ENCODE results near the gene ERC1. TPM values are rescaled to one million over a fixed set of nuclear protein-coding genes. Genes with fewer than 3 reads are reported as not detected.

Gene ERC1
- total RNA-seq, 1 experiment from 2014 or later, result 31.5 TPM

GRCh38 chr12:1102115-1102514 lies 111.1 kb downstream of the ERC1 start:
- Histone ChIP-seq H3K9me3 (replicated peaks) (no peaks in the 10 kb centered on the region; the same call in 1 of the 2 replicates), H3K27me3 (no peaks in the 10 kb centered on the region), H3K4me1 (peaks cover 8% of the 10 kb centered on the region; the same call in 1 of the 2 replicates), H3K36me3 (no peaks in the 10 kb centered on the region), H3K4me3 (no peak overlapping the region), H3K27ac (no peak overlapping the region)
- no peak for DNase-seq

GRCh38 chr12:1102791-1103450 lies 111.9 kb downstream of the ERC1 start:
- no peaks in the 10 kb centered on the region for H3K36me3 ChIP-seq
- no peak overlapping the region for H3K4me3 ChIP-seq
- H3K4me1 ChIP-seq, result peaks cover 8% of the 10 kb centered on the region; the same call in 1 of the 2 replicates
- H3K27ac ChIP-seq, result no peak overlapping the region
- H3K9me3 ChIP-seq (replicated peaks), result no peaks in the 10 kb centered on the region; the same call in 1 of the 2 replicates
- no peaks in the 10 kb centered on the region for H3K27me3 ChIP-seq
- no peak for DNase-seq

- Histone ChIP-seq H3K9me3 (replicated peaks) (no peaks in the 10 kb centered on the region; the same call in 1 of the 2 replicates), H3K4me3 (no peak overlapping the region), H3K36me3 (no peaks in the 10 kb centered on the region), H3K27ac (no peak overlapping the region; the same call in 1 of the 2 replicates), H3K27me3 (no peaks in the 10 kb centered on the region), H3K4me1 (peaks cover 8% of the 10 kb centered on the region; the same call in 1 of the 2 replicates)
- DNase-seq, result no peak
These were observed 112.6 kb downstream of the ERC1 start for GRCh38 chr12:1103632-1104031.

- Histone ChIP-seq H3K36me3 (no peaks in the 10 kb centered on the region), H3K9me3 (replicated peaks) (no peaks in the 10 kb centered on the region; the same call in 1 of the 2 replicates), H3K4me1 (peaks cover 8% of the 10 kb centered on the region; the same call in 1 of the 2 replicates), H3K27ac (peak overlapping the region; percentile 38), H3K27me3 (no peaks in the 10 kb centered on the region), H3K4me3 (no peak overlapping the region)
- peak; percentile 28 to 64 for DNase-seq
These were observed 113.2 kb downstream of the ERC1 start for GRCh38 chr12:1104088-1104800.

- no peak for DNase-seq
These were observed 116.6 kb downstream of the ERC1 start for GRCh38 chr12:1107669-1108068.

GRCh38 chr12:1108276-1108675 lies 117.3 kb downstream of the ERC1 start:
- 0 out of 2 replicates have a peak, but pooled peaks cover 5% of the 10 kb centered on the region for H3K36me3 ChIP-seq
- H3K27ac ChIP-seq, result no peak overlapping the region
- no peaks in the 10 kb centered on the region for H3K27me3 ChIP-seq
- DNase-seq, result no peak
- no peak overlapping the region for H3K4me3 ChIP-seq
- no peaks in the 10 kb centered on the region for H3K9me3 ChIP-seq (replicated peaks)
- peaks cover 8% of the 10 kb centered on the region; the same call in 1 of the 2 replicates for H3K4me1 ChIP-seq

More at GRCh38 chr12:1107669-1108068, 116.6 kb downstream of the ERC1 start:
- no peak overlapping the region for H3K27ac ChIP-seq
- H3K9me3 ChIP-seq (replicated peaks), result no peaks in the 10 kb centered on the region; the same call in 1 of the 2 replicates
- 0 out of 2 replicates have a peak, but pooled peaks cover 5% of the 10 kb centered on the region for H3K36me3 ChIP-seq
- no peak overlapping the region for H3K4me3 ChIP-seq
- no peaks in the 10 kb centered on the region for H3K27me3 ChIP-seq
- H3K4me1 ChIP-seq, result peaks cover 8% of the 10 kb centered on the region; the same call in 1 of the 2 replicates

GRCh38 chr12:1115484-1116231 lies 124.6 kb downstream of the ERC1 start:
- Histone ChIP-seq H3K27me3 (no peaks in the 10 kb centered on the region), H3K36me3 (0 out of 2 replicates have a peak, but pooled peaks cover 5% of the 10 kb centered on the region), H3K4me3 (no peak overlapping the region), H3K27ac (no peak overlapping the region), H3K4me1 (no peaks in the 10 kb centered on the region), H3K9me3 (replicated peaks) (no peaks in the 10 kb centered on the region)
- no peak for DNase-seq

- Histone ChIP-seq H3K27ac (no peak overlapping the region), H3K4me3 (no peak overlapping the region)
These were observed 126.3 kb downstream of the ERC1 start for GRCh38 chr12:1117371-1117770.

GRCh38 chr12:1117970-1118563 lies 127.0 kb downstream of the ERC1 start:
- Histone ChIP-seq H3K4me1 (no peaks in the 10 kb centered on the region), H3K36me3 (no peaks in the 10 kb centered on the region), H3K27me3 (no peaks in the 10 kb centered on the region), H3K4me3 (no peak overlapping the region), H3K27ac (no peak overlapping the region), H3K9me3 (replicated peaks) (no peaks in the 10 kb centered on the region)
- DNase-seq, result peak; percentile 61 to 88

More at GRCh38 chr12:1117371-1117770, 126.3 kb downstream of the ERC1 start:
- H3K27me3 ChIP-seq, result no peaks in the 10 kb centered on the region
- no peak for DNase-seq
- no peaks in the 10 kb centered on the region for H3K4me1 ChIP-seq
- H3K36me3 ChIP-seq, result no peaks in the 10 kb centered on the region
- no peaks in the 10 kb centered on the region for H3K9me3 ChIP-seq (replicated peaks)

- DNase-seq, result no peak
- Histone ChIP-seq H3K36me3 (no peaks in the 10 kb centered on the region), H3K27me3 (no peaks in the 10 kb centered on the region), H3K9me3 (replicated peaks) (no peaks in the 10 kb centered on the region), H3K4me1 (no peaks in the 10 kb centered on the region), H3K27ac (no peak overlapping the region), H3K4me3 (no peak overlapping the region)
These were observed 131.8 kb downstream of the ERC1 start for GRCh38 chr12:1122786-1123185.

GRCh38 chr12:1126091-1126490 lies 135.1 kb downstream of the ERC1 start:
- H3K4me3 ChIP-seq, result no peak overlapping the region
- no peak for DNase-seq

GRCh38 chr12:1127021-1127420 lies 136.0 kb downstream of the ERC1 start:
- Histone ChIP-seq H3K9me3 (replicated peaks) (no peaks in the 10 kb centered on the region), H3K27ac (no peak overlapping the region), H3K4me3 (no peak overlapping the region), H3K27me3 (no peaks in the 10 kb centered on the region), H3K4me1 (no peaks in the 10 kb centered on the region; the same call in 1 of the 2 replicates), H3K36me3 (0 out of 2 replicates have a peak, but pooled peaks cover 4% of the 10 kb centered on the region)
- DNase-seq, result no peak

More at GRCh38 chr12:1126091-1126490, 135.1 kb downstream of the ERC1 start:
- H3K9me3 ChIP-seq (replicated peaks), result no peaks in the 10 kb centered on the region
- no peaks in the 10 kb centered on the region for H3K27me3 ChIP-seq
- H3K4me1 ChIP-seq, result no peaks in the 10 kb centered on the region; the same call in 1 of the 2 replicates
- H3K36me3 ChIP-seq, result 0 out of 2 replicates have a peak, but pooled peaks cover 2% of the 10 kb centered on the region
- H3K27ac ChIP-seq, result no peak overlapping the region

- Histone ChIP-seq H3K4me1 (no peaks in the 10 kb centered on the region; the same call in 1 of the 2 replicates), H3K36me3 (0 out of 2 replicates have a peak, but pooled peaks cover 5% of the 10 kb centered on the region), H3K4me3 (no peak overlapping the region), H3K27me3 (no peaks in the 10 kb centered on the region), H3K27ac (no peak overlapping the region), H3K9me3 (replicated peaks) (no peaks in the 10 kb centered on the region)
- peak in 1 of 2 experiments; percentile 14 for DNase-seq
These were observed 139.1 kb downstream of the ERC1 start for GRCh38 chr12:1130164-1130563.

- Histone ChIP-seq H3K4me3 (no peak overlapping the region), H3K36me3 (0 out of 2 replicates have a peak, but pooled peaks cover 5% of the 10 kb centered on the region), H3K9me3 (replicated peaks) (no peaks in the 10 kb centered on the region), H3K4me1 (no peaks in the 10 kb centered on the region; the same call in 1 of the 2 replicates), H3K27me3 (no peaks in the 10 kb centered on the region), H3K27ac (no peak overlapping the region)
- no peak for DNase-seq
These were observed 139.5 kb downstream of the ERC1 start for GRCh38 chr12:1130571-1130970.
